Fibroblast of peridontal ligament (primary cell): Measurements from ENCODE around the gene CARD18.
"Not testable (repeated sequence)": the region's sequence is repeated elsewhere in the genome, so short reads cannot be mapped to it uniquely, and the experiment has no call there.

Source experiments
- DNase-seq: peaks from one replicate; pipeline ENCODE4 v3.0.0-alpha.2; 2010; ENCODE audit errors: extremely low read depth

Gene CARD18

DNA sequence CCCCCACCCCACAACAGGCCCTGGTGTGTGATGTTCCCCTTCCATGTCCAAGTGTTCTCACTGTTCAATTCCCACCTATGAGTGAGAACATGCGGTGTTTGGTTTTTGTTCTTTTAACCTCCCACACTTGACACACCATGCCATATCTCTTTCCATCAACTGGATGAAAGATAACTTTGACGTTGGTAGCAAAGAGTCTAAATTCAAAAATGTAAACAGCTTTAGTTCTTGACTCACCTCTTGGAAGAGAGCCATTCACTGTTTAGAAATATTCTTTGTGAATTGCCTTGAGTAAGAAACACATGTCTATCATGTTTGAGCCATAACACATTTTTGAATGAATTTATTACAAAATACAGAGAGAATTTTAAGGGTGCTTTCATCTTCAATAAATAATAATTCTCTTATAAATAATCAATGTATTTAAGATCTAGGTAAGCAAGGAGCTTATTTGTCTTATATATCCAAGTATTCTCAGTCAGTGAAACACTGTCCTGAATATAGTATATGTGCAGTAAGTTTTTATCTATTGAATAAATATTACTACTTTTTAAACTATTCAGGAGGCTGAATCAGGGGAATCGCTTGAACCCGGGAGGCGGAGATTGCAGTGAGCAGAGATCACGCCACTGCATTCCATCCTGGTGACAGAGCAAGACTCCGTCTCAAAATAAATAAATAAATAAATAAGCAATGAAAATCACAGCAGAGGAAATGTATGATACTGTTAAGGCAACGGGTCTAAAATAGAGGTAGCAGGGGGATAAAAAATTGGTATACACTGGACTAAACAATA lies 6.7 kb downstream of the CARD18 start:
- peak; percentile 77 for DNase-seq

- no peak for DNase-seq
Observed at GRCh38 chr11:105130189-105130813, 9.3 kb downstream of the CARD18 start.

GRCh38 chr11:105124756-105125155 lies 14.8 kb downstream of the CARD18 start:
- DNase-seq: no peak

DNA sequence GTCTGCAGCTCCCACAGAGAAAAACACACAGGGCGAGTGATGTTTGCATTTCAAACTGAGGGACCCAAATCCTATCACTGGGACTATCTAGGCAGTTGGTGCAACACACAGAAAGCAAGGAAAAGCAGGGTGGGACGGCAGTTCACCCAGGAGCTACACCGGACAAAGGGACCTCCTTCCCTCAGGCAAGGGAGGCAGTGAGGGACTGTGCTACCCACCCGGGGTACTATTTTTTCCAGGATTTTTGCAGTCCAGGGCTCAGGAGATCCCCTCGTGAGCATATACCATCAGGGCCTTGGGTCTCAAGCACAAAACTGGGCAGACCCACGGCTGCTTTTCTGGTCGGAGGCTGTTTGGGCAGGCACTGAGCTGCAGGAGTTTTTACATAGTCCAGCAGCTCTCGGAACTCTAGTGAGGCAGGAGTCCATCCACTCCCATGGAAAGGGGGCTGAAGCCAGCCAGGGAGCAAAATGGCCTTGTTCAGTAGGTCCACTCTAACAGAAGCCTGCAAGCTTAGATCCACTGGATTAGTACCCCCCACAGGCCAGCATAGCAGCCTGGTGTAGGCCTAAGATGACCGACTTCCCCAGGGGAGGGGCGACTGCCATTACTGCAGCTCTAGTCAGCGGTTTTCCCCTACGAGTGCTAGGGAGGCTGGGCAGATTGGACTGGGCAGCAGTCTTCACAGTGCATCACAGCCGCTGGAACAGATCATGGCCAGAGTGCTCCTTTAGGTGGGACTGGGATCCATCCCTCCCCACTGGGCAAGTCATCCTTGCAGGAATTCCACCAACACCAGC lies 28.2 kb downstream of the CARD18 start:
- no peak for DNase-seq

GRCh38 chr11:105110688-105111030 lies 28.9 kb downstream of the CARD18 start:
- peak; percentile 8 for DNase-seq

DNA sequence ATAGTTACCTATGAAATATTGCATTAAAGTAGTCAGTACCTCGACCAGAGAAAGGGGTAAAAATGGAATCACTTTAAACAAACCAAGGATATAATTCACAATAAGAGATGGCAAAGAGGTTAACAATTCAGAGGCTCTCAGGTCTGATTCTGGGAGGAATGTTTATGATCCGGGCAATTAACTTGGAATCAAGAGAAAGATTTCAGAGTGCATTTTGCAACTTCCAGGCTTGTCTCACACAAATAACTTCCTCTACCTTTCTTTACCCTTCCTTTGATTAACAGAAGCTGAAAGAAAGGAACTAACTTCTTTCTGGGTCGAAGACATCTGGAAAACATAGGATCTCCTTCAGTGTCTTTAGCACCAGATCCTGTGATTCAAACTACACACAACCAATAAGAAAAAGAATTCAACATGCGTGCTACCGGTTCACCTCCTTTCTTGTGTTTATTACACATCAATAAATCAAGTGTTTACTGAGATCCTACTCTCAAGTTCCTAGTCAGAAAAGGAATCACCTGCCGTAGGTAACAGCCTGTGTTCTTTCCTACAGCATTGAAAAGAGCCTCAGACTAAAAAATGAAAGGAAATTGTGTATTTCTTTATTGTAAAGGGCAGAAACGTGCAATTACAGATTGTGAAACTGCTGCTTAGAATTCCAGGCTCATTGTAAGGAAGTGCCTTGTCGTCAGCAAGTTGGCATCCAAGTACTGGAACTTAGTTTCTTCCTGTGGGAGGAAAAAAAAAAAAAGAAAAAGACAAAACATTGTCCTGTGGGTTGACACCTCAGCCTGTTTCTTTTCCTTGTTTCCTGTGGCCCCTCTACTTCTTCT lies 29.5 kb downstream of the CARD18 start:
- peak; percentile 70 for DNase-seq

DNA sequence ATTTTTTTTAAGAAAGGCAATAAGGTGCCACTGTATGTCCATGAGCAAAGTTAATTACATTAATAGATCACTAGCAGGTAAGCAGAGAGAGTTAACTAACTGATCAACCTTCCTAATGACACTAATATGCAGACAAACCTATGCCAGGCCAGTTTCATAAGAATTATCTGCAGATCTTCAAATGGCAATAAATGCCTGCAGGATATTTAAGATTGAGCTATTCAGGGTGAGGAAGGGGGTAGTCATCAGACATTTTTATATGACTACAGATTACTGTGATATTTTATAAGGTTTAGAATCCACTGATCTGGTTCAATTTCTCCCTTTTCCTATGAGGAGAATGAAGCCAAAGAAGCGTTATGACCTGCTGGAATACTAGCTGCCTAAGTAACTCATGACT lies 30.2 kb downstream of the CARD18 start:
- DNase-seq: no peak

DNA sequence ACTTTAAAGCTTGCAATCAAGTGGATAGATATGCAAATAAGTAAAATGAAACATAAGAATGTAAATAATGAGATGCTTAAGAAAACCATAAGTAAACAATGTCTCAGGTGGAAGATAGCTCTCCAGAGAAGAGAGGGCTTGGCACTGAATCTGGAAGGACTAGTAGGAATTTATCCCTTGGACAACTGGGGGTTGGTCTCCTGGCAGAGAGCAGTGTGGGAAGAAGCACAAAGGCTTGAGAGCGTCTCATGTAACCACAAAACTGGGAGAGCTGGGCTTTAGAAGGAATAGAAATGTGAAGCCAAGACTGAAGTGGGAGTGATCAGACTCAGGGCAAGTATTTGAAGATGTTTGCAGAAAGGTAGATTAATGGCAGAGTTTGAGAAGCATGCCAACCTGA lies 31.3 kb downstream of the CARD18 start:
- no peak for DNase-seq

GRCh38 chr11:105107226-105107825 lies 32.2 kb downstream of the CARD18 start:
- DNase-seq: not testable (repeated sequence)

DNA sequence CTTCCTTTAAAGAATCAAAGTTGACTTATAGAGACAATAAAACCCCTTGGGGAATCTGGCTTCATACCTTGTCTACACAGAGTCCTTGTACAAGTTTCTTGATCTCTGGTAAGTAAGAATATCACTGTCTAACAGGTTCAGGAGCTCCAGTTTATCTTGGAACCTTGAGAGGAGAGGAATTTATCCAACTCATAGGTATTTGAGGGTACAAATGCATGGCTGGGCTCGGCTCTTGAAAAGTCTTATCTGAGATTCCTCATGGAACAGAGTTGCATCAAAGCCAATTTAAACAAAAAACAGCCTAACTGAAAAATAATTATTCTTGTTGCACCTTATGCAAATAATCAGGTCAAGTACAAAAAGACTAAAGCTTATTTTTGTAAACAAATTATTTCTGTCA lies 33.4 kb downstream of the CARD18 start:
- DNase-seq: no peak

DNA sequence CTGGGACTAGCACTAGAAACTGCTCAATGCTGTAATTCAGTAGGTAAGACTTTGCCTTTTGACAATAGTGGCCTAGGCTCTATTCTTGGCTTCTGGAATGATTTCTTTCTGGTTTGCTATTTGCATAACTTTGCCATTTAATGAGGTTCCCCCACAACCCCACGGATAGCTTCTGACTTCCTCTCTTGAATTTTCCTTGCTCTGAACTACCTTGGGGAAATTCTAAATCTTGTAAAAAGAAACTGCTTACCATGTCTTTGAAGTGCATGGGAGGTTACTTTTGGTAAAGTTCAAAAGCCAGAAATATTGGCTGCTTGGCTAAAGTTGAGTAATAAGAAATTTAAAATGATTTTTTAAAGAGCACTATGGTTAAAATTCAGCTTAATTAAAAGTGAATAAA lies 35.3 kb downstream of the CARD18 start:
- no peak for DNase-seq

DNA sequence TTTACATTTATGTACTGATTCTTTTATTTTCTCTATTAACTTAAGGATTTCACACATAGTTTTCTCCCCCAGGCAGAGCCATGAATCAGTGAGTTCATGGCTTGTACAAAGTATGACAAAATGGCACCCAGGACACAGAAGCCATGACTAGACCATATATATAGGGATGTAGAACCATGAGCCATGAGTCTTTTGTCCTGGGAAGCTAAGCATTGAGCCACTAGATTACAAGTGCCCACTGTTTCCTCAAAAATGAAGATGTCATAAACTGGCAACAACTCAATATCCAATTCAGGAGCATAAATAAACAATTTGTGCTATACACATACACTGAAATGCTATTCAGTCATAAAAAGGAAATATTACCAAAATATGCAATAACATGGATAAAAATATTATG lies 36.2 kb downstream of the CARD18 start:
- DNase-seq: no peak

- DNase-seq: not testable (repeated sequence)
Observed at GRCh38 chr11:105102079-105102581, 37.4 kb downstream of the CARD18 start.

- no peak for DNase-seq
Observed at GRCh38 chr11:105100981-105101630, 38.5 kb downstream of the CARD18 start.

DNA sequence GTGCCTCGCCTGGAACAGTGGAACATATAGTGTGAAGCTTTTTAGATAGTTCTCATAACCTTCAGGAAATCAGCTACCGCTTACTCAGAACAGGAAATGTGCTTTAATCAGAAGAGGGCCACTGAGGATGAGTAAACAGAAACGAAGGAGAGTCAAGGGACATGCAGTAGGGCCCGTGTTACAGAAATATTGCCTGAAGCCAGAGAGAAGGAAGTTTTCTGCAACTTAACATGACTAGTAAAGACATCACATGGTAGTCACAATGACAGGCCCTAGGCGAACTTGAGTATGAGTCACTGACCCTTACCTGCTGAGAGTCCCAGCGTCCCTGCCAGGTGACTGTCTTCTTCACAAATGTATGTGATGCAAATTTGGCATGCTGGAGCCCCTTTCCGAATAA lies 39.4 kb downstream of the CARD18 start:
- DNase-seq: no peak

- not testable (repeated sequence) for DNase-seq
Observed at GRCh38 chr11:105099594-105099993, 40.0 kb downstream of the CARD18 start.

GRCh38 chr11:105092256-105093239 lies 47.0 kb downstream of the CARD18 start:
- DNase-seq: peak; percentile 9
